ENCODE data around the gene COX7A2L. TPM values are rescaled to one million over a fixed set of nuclear protein-coding genes. Genes with fewer than 3 reads are reported as not detected.
"Not testable (repeated sequence)": the region's sequence is repeated elsewhere in the genome, so short reads cannot be mapped to it uniquely, and the experiment has no call there.

Gene COX7A2L
- polyA plus RNA-seq, 1 donor from 2014 or later = 136 TPM

DNA sequence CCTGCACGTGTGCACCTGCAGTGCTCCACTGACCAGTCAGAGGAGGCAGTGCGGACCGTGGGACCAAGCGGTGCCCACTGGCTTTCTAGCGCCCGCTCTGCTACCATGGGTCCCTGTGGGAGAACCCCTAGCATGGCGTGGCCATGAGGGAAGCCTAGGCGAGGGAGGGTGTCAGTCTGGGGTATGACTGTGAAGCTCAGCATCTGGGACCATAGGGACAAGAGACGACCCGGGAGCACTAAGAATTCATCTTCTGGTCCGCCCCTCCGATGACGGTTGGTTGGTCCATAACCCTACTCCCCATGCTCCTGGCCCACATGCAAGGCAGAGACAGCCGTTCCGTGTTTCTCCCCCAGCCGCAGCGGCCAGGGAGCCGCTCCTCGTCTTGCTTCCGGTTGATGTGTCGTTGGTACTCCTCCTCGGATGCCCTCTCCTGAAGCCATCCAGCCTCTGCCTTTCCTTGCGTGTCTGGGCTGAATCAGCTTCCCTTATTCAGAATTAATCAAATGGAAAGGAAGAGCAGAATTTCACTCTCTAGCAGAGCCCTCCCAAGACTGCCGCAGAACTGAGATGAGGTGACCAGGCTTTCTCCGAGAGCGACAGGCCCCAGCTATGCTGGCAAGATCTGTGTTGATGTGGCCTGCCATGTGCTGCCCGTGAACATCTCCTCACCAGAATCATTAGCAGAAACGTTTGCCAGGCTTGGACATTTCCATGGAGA lies 23.0 kb downstream of the COX7A2L start:
- peaks cover 24% of the 10 kb centered on the region for H3K36me3 Mint-ChIP-seq
- peak overlapping the region in 2 of 3 donors; percentile 27 to 88 for H3K27ac Mint-ChIP-seq
- H3K4me3 Mint-ChIP-seq = no peak overlapping the region
- no peaks in the 10 kb centered on the region for H3K27me3 Mint-ChIP-seq
- H3K4me1 Mint-ChIP-seq = peaks cover 0 to 4% (median 0%) of the 10 kb centered on the region in 3 donors
- H3K9me3 Mint-ChIP-seq = peaks cover 0 to 2% (median 2%) of the 10 kb centered on the region in 3 donors

GRCh38 chr2:42337356-42337820 lies 23.6 kb downstream of the COX7A2L start:
- peak overlapping the region in 2 of 3 donors; percentile 27 to 88 for H3K27ac Mint-ChIP-seq
- H3K4me3 Mint-ChIP-seq = no peak overlapping the region

GRCh38 chr2:42336361-42336965 lies 24.6 kb downstream of the COX7A2L start:
- no peaks in the 10 kb centered on the region for H3K27me3 Mint-ChIP-seq
- peaks cover 0 to 2% (median 2%) of the 10 kb centered on the region in 3 donors for H3K9me3 Mint-ChIP-seq
- peak overlapping the region in 1 of 4 donors; percentile 60 for H3K4me3 Mint-ChIP-seq
- H3K27ac Mint-ChIP-seq = peak overlapping the region in 1 of 3 donors; percentile 27
- H3K4me1 Mint-ChIP-seq = peaks cover 0 to 1% (median 0%) of the 10 kb centered on the region in 3 donors
- H3K36me3 Mint-ChIP-seq = peaks cover 24% of the 10 kb centered on the region

More at GRCh38 chr2:42337356-42337820, 23.6 kb downstream of the COX7A2L start:
- H3K9me3 Mint-ChIP-seq = peaks cover 0 to 2% (median 2%) of the 10 kb centered on the region in 3 donors
- peaks cover 0 to 2% (median 0%) of the 10 kb centered on the region in 3 donors for H3K4me1 Mint-ChIP-seq
- no peaks in the 10 kb centered on the region for H3K27me3 Mint-ChIP-seq
- peaks cover 24% of the 10 kb centered on the region for H3K36me3 Mint-ChIP-seq

- H3K36me3 Mint-ChIP-seq = peaks cover 24% of the 10 kb centered on the region
- H3K4me1 Mint-ChIP-seq = peaks cover 0 to 1% (median 0%) of the 10 kb centered on the region in 3 donors
- H3K27ac Mint-ChIP-seq = peak overlapping the region in 1 of 3 donors; percentile 18
- no peaks in the 10 kb centered on the region for H3K27me3 Mint-ChIP-seq
- H3K4me3 Mint-ChIP-seq = no peak overlapping the region
- peaks cover 0 to 2% (median 2%) of the 10 kb centered on the region in 3 donors for H3K9me3 Mint-ChIP-seq
These were observed 25.4 kb downstream of the COX7A2L start for GRCh38 chr2:42335514-42336104.

DNA sequence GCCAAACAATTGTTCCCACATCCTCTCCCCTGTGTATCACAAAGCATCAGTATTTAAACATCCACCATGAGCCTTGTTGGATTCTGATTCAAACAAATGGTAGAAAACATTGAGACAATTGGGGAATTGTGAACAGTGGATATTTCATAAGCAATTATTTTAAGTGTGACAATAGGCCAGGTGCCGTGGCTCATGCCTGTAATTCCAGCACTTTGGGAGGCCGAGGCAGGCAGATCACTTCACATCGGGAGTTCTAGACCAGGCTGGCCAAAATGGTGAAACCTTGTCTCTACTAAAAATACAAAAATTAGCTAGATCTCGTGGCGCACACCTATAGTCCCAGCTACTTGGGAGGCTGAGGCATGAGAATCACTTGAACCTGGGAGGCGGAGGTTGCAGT lies 26.2 kb downstream of the COX7A2L start:
- H3K27me3 Mint-ChIP-seq, H3K4me3 Mint-ChIP-seq, H3K4me1 Mint-ChIP-seq, H3K9me3 Mint-ChIP-seq, H3K27ac Mint-ChIP-seq: not testable (repeated sequence)
- H3K36me3 Mint-ChIP-seq = peaks cover 19% of the 10 kb centered on the region

GRCh38 chr2:42334220-42334619 lies 26.8 kb downstream of the COX7A2L start:
- no peak overlapping the region for H3K4me3 Mint-ChIP-seq
- H3K4me1 Mint-ChIP-seq = peaks cover 0 to 1% (median 0%) of the 10 kb centered on the region in 3 donors
- peaks cover 17% of the 10 kb centered on the region for H3K36me3 Mint-ChIP-seq
- H3K27me3 Mint-ChIP-seq = no peaks in the 10 kb centered on the region
- peaks cover 0 to 2% (median 2%) of the 10 kb centered on the region in 3 donors for H3K9me3 Mint-ChIP-seq
- H3K27ac Mint-ChIP-seq = peak overlapping the region in 1 of 3 donors; percentile 94

- H3K27ac Mint-ChIP-seq = peak overlapping the region in 1 of 3 donors; percentile 94
These were observed 27.4 kb downstream of the COX7A2L start for GRCh38 chr2:42333579-42333978.

DNA sequence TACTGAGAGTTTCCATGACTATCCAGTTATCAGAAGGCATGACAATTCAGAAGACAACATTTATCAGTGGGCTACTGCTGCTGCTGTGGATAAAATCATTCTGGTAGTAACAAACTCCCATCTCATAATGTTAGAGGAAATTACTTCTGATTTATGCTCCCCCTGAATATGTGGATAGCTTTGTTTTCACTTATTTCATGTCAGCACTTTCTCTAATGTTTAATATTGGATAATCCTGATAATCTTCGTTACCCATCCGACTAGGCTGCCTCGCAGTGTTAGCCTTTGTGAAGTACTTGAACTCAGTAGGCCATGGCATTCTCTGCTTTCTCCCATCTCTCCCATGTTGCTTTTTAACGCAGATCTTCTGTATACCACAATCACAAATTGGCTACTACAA lies 28.4 kb downstream of the COX7A2L start:
- no peak overlapping the region for H3K27ac Mint-ChIP-seq
- no peak overlapping the region for H3K4me3 Mint-ChIP-seq
- H3K9me3 Mint-ChIP-seq = peaks cover 0 to 2% (median 2%) of the 10 kb centered on the region in 3 donors
- no peaks in the 10 kb centered on the region for H3K27me3 Mint-ChIP-seq
- H3K36me3 Mint-ChIP-seq = peaks cover 13% of the 10 kb centered on the region
- peaks cover 0 to 1% (median 0%) of the 10 kb centered on the region in 3 donors for H3K4me1 Mint-ChIP-seq

More at GRCh38 chr2:42333579-42333978, 27.4 kb downstream of the COX7A2L start:
- Mint-ChIP-seq H3K9me3 (peaks cover 0 to 2% (median 2%) of the 10 kb centered on the region in 3 donors), H3K27me3 (no peaks in the 10 kb centered on the region), H3K4me1 (peaks cover 0 to 1% (median 0%) of the 10 kb centered on the region in 3 donors), H3K4me3 (no peak overlapping the region), H3K36me3 (peaks cover 15% of the 10 kb centered on the region)

- Mint-ChIP-seq H3K9me3 (peaks cover 0 to 2% (median 0%) of the 10 kb centered on the region in 3 donors), H3K4me1 (peaks cover 0 to 1% (median 0%) of the 10 kb centered on the region in 3 donors), H3K27ac (peak overlapping the region in 1 of 3 donors; percentile 14), H3K4me3 (no peak overlapping the region), H3K27me3 (no peaks in the 10 kb centered on the region), H3K36me3 (peaks cover 9% of the 10 kb centered on the region)
These were observed 29.3 kb downstream of the COX7A2L start for GRCh38 chr2:42331569-42332284.

DNA sequence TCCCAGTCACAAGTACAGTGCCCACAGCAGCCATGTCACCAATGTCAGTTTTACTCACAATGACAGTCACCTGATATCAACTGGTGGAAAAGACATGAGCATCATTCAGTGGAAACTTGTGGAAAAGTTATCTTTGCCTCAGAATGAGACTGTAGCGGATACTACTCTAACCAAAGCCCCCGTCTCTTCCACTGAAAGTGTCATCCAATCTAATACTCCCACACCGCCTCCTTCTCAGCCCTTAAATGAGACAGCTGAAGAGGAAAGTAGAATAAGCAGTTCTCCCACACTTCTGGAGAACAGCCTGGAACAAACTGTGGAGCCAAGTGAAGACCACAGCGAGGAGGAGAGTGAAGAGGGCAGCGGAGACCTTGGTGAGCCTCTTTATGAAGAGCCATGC lies 31.3 kb downstream of the COX7A2L start:
- Mint-ChIP-seq H3K27ac (no peak overlapping the region), H3K4me3 (no peak overlapping the region), H3K4me1 (peaks cover 0 to 1% (median 0%) of the 10 kb centered on the region in 3 donors), H3K27me3 (no peaks in the 10 kb centered on the region), H3K36me3 (peaks cover 5% of the 10 kb centered on the region), H3K9me3 (no peaks in the 10 kb centered on the region)

DNA sequence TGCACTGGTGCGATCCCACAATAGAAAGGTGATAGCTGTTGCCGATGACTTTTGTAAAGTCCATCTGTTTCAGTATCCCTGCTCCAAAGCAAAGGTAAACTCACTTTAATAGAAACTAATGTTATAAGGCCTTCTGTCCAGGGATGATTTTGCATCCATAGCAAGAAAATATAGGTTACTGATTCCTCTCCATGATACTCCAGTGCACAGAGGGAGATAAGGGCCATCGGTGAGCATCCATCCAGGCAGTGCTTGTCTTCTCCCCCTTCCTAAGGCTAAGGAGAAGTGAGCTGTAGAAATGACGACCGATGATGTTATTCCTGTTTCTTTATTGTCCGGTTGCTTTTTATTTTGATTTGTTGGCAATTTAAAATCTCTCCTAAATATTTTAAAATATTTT lies 32.1 kb downstream of the COX7A2L start:
- peaks cover 0 to 1% (median 0%) of the 10 kb centered on the region in 3 donors for H3K4me1 Mint-ChIP-seq

DNA sequence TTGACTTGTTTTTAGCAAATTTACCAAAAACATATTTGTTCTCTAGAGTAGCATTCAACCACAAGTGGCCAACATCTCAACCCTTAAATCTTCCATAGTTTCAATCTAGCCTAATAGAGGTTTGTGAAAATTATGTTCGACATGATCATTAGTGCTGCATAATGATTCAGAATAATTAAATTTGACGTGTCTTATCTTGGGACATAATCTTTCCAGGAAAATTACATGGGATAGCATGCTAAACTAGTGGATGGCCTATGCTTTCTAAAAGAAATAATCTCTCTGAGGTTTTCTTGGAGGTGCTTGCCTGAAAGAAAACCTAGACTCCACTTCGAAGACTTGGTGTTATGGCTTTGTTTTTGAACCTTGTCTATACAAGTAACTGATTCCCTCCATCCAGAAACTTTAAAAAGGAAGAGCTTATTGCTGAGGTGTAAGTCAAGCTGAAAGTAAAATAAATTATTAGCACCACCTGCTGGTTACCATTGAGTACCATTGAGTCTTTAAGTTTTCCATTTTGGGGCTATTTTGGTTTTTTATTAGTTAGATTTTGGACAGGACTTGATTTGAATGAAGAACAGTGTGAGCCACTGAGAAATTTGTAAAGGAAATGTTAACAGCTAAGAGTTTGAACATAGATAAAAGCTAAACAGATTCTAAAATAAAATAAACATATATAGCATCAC lies 32.7 kb downstream of the COX7A2L start:
- H3K4me3 Mint-ChIP-seq = no peak overlapping the region
- no peaks in the 10 kb centered on the region for H3K4me1 Mint-ChIP-seq
- H3K36me3 Mint-ChIP-seq = peaks cover 2% of the 10 kb centered on the region
- no peaks in the 10 kb centered on the region for H3K27me3 Mint-ChIP-seq
- peak overlapping the region in 1 of 3 donors; percentile 50 for H3K27ac Mint-ChIP-seq
- H3K9me3 Mint-ChIP-seq = no peaks in the 10 kb centered on the region

More for the DNA sequence above, 32.1 kb downstream of the COX7A2L start:
- H3K36me3 Mint-ChIP-seq = peaks cover 6% of the 10 kb centered on the region
- no peaks in the 10 kb centered on the region for H3K27me3 Mint-ChIP-seq
- no peak overlapping the region for H3K4me3 Mint-ChIP-seq
- no peaks in the 10 kb centered on the region for H3K9me3 Mint-ChIP-seq
- no peak overlapping the region for H3K27ac Mint-ChIP-seq

DNA sequence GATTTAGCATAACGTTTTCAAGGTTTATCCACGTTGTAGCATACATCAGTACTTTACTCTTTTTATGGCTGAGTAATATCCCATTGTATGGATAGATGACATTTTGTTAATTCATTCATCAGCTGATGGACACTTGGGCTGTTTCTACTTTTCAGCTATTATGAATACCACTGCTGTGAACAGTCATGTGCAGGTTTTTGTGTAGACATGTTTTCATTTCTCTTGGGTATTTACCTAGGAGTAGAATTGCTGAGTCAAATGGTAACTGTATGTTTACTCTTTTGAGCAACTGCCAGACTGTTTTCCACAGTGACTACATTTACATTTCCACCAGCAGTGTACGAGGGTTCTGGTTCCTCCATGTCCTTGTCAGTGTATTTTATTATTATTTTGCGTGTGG lies 33.9 kb downstream of the COX7A2L start:
- H3K36me3 Mint-ChIP-seq = peaks cover 2% of the 10 kb centered on the region
- H3K4me3 Mint-ChIP-seq = no peak overlapping the region
- H3K4me1 Mint-ChIP-seq = no peaks in the 10 kb centered on the region
- H3K27ac Mint-ChIP-seq = peak overlapping the region in 2 of 3 donors; percentile 60 to 78
- no peaks in the 10 kb centered on the region for H3K27me3 Mint-ChIP-seq
- no peaks in the 10 kb centered on the region for H3K9me3 Mint-ChIP-seq

GRCh38 chr2:42325609-42326008 lies 35.4 kb downstream of the COX7A2L start:
- Mint-ChIP-seq H3K27me3 (no peaks in the 10 kb centered on the region), H3K4me3 (no peak overlapping the region), H3K9me3 (no peaks in the 10 kb centered on the region), H3K4me1 (no peaks in the 10 kb centered on the region), H3K36me3 (peaks cover 2% of the 10 kb centered on the region), H3K27ac (peak overlapping the region in 1 of 3 donors; percentile 59)
